Measurements from ENCODE around the gene RBMXL3. TPM values are rescaled to one million over a fixed set of nuclear protein-coding genes. Genes with fewer than 3 reads are reported as not detected.

The RBMXL3 gene
- total and polyA plus RNA-seq, 2 of the 8 experiments (the other 6 are each of a cell fraction or from before 2014, with no cell fraction given): not detected

DNA sequence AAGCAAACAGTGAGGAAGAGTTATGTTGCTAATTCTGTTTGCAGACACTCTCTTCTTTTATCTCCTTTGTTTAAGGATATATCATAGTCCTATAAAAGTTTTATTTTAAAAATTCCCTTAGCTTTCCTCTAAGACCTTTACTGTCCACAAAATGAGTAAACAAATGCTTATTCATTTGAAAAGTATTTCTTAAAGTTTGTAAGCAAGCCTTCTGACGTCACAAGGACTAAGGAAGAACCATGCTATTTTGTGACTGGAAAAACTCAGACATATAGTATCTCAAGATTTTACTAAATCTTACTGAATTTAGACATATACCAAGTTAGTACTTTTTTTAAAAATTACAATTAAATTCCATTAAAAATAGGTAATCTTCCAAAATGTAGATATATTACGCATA is 5.2 kb upstream of the RBMXL3 start:
- Histone ChIP-seq H4K91ac (replicated peaks; ENCODE audit: insufficient read length, low read length) (no peak overlapping the region), H3K14ac (ENCODE audit: insufficient read length) (no peak overlapping the region), H3K23me2 (ENCODE audit: low read depth, low read length) (no peaks in the 10 kb centered on the region), H3K36me3 (ENCODE audit: control insufficient read depth in 2 of 4, insufficient read depth in 4 of 4, low read length in 3 of 4) (no peaks in the 10 kb centered on the region), H2BK20ac (ENCODE audit: low read length) (no peak overlapping the region), H4K5ac (ENCODE audit: insufficient read length, low read depth, low read length) (no peak overlapping the region), H3K27ac (ENCODE audit: low read depth, low read length) (no peak overlapping the region), H3K79me1 (ENCODE audit: low read depth, low read length) (no peaks in the 10 kb centered on the region), H2BK5ac (ENCODE audit: low read depth, low read length) (no peak overlapping the region), H2AK5ac (ENCODE audit: low read depth, low read length) (no peak overlapping the region), H3K4me1 (replicated peaks in 1 of 4; ENCODE audit: control insufficient read depth in 3 of 4, insufficient read depth in 4 of 4, low read length in 3 of 4) (no peaks in the 10 kb centered on the region), H3K9ac (replicated peaks in 1 of 4; ENCODE audit: extremely low read depth in 1 of 4, low read depth in 3 of 4, low read length in 3 of 4) (no peak overlapping the region), H2BK15ac (ENCODE audit: low read length) (no peak overlapping the region), H3K18ac (ENCODE audit: extremely low read depth, low read length) (no peak overlapping the region), H4K20me1 (replicated peaks in 1 of 2; ENCODE audit: control insufficient read depth in 1 of 2, insufficient read depth in 2 of 2, low read length in 2 of 2) (no peaks in the 10 kb centered on the region), H3K23ac (ENCODE audit: insufficient read length) (no peak overlapping the region), H3K79me2 (ENCODE audit: control insufficient read depth in 1 of 2, insufficient read depth in 2 of 2, low read length in 2 of 2) (no peaks in the 10 kb centered on the region), H3K56ac (replicated peaks; ENCODE audit: insufficient read length, low read depth, low read length) (no peak overlapping the region), H3K4me3 (ENCODE audit: extremely low read depth in 1 of 4, insufficient read depth in 2 of 4, low read depth in 3 of 4, low read length in 4 of 4) (no peak overlapping the region), H2BK12ac (ENCODE audit: low read depth, low read length) (no peak overlapping the region), H3K4ac (replicated peaks; ENCODE audit: insufficient read length, low read depth, low read length) (no peak overlapping the region), H2BK120ac (replicated peaks; ENCODE audit: low read depth, low read length) (no peak overlapping the region), H3K4me2 (ENCODE audit: insufficient read depth in 1 of 2, low read depth in 2 of 2, low read length in 2 of 2) (no peak overlapping the region), H3K9me3 (ENCODE audit: insufficient read depth in 2 of 2, low read depth in 1 of 2, low read length in 1 of 2) (no peaks in the 10 kb centered on the region), H2AFZ (ENCODE audit: low read length) (no peak overlapping the region), H3K27me3 (replicated peaks in 1 of 4; ENCODE audit: control insufficient read depth in 3 of 4, extremely low read depth in 1 of 4, insufficient read depth in 3 of 4, low read length in 3 of 4) (no peaks in the 10 kb centered on the region), H4K8ac (ENCODE audit: extremely low read depth, insufficient read depth, low read length) (no peak overlapping the region)
- DNase-seq (ENCODE audit: low read depth in 1 of 2, low spot score in 2 of 2): no peak
- POLR2A ChIA-PET (ENCODE audit: partially characterized antibody): no interaction called here
- FAIRE-seq: no peak
- TF ChIP-seq, protein P1, sequence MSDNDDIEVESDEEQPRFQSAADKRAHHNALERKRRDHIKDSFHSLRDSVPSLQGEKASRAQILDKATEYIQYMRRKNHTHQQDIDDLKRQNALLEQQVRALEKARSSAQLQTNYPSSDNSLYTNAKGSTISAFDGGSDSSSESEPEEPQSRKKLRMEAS (IDR thresholded peaks at IDR 0.05): no peak
- TF ChIP-seq HDAC6 (IDR thresholded peaks at IDR 0.05; ENCODE audit: low read depth, low read length) (no peak), RXRA (IDR thresholded peaks at IDR 0.05; ENCODE audit: insufficient read depth, low read depth, low read length) (no peak)
- CTCF ChIA-PET (ENCODE audit: partially characterized antibody): no interaction called here
- 93% methylated on average over 2 of the region's 2 CpGs; no CpG with 5 or more reads in 1 of the 2 experiments for whole genome bisulfite sequencing, 2 experiments (ENCODE audit: extremely low coverage in 1 of 2, insufficient coverage in 1 of 2, insufficient read length in 1 of 2, insufficient replicate concordance in 2 of 2, low coverage in 1 of 2, low lambda C conversion rate in 2 of 2, missing lambda C conversion rate in 1 of 2)

Measured in H1 (cell line).